HG02885 (cell line): ENCODE data around the gene CSRNP2.
"Not testable (repeated sequence)": the region's sequence is repeated elsewhere in the genome, so short reads cannot be mapped to it uniquely, and the experiment has no call there.

Experiments
- ATAC-seq: cut with Tn5 transposase; IDR thresholded peaks from one replicate; pipeline ENCODE4 v1.9.1; 2021; ENCODE audit warnings: mild to moderate bottlenecking; ENCODE audit not compliant: unreplicated experiment, poor library complexity

The CSRNP2 gene

DNA sequence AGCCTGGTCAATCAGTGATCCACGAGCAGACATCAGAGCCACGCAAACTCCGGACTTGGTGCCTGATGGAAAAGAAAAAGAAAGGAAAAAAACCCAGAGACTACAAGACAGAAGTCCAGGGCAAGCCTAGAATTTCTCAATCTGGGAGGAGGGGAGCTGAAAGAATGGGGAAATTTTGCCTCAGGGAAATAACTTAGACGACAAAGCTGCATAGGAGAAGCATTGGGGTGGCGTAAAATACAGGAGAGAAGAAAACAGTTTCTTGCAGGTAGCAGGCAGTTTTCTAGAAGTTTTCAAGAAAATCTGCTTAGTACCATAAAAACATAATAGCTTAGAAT lies 54.6 kb downstream of the CSRNP2 start:
- no peak for ATAC-seq

- no peak for ATAC-seq
Observed at GRCh38 chr12:51028126-51028812, 55.1 kb downstream of the CSRNP2 start.

DNA sequence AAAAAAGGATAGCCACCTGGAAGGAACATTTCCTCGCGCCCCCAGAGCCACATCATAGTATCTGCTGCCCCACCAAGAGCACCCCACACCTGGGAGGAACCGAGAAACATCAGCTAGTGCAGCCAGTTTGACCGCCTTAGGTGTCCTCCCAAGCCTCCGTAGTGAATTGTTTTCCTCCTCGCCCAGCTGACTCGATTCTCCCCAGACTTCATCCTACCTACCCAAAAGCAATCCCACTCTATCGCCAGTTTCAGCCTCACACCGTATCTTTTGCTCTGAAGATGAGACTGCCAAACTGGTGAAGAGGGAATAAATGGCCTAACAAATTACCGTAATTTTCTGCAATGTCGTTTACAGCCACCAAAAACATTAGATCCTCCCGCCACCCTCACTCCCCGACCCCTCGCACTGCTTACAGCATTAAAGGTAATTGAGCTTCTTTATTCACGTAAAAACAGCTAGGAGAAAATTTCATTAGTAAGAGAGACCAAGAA lies 56.0 kb downstream of the CSRNP2 start:
- no peak for ATAC-seq

DNA sequence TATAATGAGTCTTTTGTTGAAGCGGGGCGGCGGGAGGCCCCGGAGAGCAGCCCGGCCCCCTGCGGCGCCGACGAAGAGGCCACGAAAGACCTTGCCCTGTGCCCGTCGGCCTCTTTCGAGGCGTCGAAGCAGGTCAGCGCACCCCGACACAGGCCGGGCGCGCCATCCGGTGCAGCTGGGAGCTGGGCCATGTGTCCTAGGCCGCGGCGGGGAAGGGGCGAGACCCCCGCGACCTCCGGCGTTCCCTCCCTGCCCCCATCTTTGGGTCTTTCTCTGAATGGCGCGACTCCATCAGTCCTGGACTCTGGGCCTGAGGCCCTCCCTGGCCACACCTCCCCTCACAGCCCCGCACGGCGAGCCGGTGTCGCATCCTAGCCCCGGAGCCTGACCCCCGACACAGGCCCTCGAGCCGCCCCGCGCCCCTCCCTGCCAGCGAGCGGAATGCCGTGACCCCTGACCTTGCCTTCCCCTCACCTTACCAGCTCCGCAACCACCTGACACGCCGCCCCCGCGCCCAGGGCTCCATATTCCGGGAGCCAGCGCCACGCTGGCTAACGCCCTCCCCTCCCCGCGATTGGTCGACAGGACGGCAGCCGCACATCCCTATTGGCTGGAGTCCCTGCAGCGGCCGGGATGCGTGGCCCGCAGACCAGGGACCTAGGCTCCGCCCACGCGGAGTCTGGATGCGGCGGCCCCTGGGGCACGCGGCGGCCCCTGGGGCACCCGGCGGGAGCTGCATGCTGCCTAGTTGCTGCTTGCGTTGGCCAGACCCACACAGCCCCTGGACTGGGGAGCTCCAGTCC lies 57.4 kb downstream of the CSRNP2 start, which contains the start of gene SLC11A2:
Gene SLC11A2 (minus strand): TSS at position 549 of the 803 bp plus-strand sequence. CDS start 15,656 bp downstream, outside the sequence.
- peak; percentile 90 for ATAC-seq

DNA sequence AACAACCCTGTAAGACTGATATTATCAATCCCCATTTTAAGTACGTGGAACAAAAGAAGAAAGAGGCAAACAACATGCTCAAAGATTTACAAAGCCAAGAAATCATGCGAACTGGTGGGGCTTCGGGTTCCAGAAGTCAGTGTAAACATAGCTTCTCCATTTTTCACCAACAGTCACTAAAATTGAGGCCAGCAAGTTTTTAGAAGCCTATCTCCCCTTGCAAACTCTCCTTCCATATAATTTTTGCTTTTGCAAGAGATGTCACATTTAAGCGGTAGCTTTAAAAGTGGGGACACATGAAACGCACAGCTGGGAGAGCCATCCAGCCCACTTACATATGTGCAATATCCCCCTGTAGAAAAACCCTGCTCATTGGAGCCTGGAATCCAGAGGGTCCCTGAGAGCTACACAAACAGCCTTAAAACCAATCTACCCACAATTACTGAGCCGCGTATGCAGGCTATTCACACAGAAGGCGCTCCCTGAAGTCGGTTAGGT lies 58.0 kb downstream of the CSRNP2 start:
- ATAC-seq, result no peak

DNA sequence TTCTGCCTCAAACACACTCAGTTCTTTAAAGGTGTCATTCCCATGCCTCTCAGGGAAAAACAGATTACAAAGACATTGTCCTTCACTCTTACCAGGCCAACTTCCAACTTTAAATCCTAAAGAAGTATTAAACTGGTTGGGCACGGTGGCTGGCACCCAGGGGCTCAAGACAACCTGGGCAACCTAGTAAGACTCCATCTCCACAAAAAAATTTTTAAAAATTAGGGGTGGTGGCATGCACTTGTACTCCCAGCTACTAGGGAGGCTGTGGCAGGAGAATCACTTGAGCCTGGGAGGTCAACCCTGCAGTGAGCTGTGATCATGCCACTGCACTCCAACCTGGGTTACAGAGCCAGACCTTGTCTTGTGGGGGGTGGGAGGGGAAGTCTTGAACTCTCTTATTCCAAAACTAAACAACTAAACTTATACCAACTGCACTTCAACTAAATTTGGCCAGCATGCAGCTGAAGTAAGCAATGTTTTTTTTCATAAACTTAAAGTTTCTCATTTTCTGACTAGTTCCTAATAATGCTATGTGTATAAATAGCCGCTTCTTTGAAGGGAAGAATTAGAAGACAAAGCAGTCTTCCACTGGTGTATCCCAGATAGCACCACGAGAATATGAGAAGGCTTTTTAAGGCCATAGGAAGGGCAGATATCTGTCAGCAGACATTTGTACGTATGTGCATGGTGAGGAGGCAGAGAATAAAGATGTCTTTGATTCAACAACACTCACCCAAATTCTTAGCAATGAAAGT lies 59.6 kb downstream of the CSRNP2 start:
- ATAC-seq, result no peak

GRCh38 chr12:51021694-51022093 lies 61.7 kb downstream of the CSRNP2 start:
- ATAC-seq, result no peak

GRCh38 chr12:51020448-51021182 lies 62.8 kb downstream of the CSRNP2 start:
- no peak for ATAC-seq

GRCh38 chr12:51019927-51020326 lies 63.5 kb downstream of the CSRNP2 start:
- no peak for ATAC-seq

GRCh38 chr12:51018956-51019355 lies 64.4 kb downstream of the CSRNP2 start:
- no peak for ATAC-seq

DNA sequence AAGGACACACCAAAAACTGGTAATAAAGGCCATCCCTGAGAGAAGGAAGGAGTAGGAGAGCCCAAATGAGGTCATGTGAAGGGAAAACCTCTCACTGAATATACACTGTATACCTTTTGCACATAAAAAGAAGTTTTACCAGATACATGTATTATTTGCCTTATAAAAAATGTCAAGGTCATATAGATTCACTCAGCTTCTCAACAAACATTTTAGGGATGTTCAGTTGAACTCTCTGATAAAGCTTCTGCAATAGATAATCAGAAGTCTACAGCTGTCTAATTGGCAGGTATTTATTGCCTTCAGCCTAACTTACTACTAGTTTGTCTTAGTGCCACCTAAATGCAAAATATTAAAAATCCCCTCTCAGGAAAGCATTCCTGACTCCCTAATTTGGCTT lies 65.9 kb downstream of the CSRNP2 start:
- no peak for ATAC-seq

DNA sequence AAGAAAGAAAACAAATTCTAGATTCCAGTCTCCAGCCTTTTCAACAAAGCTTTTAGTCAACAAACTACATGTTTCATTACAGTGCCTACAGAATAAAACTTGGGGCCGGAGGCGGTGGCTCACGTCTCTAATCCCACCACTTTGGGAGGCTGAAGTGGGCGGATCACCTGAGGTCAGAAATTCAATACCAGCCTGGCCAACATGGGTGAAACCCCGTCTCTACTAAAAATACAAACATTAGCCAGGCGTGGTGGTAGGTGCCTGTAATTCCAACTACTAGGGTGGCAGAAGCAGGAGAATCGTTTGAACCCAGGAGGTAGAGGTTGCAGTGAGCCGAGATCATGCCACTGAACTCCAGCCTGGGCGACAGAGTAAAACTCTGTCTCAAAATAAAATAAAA lies 68.9 kb downstream of the CSRNP2 start:
- not testable (repeated sequence) for ATAC-seq

GRCh38 chr12:51013441-51013840 lies 70.0 kb downstream of the CSRNP2 start:
- no peak for ATAC-seq

- ATAC-seq, result no peak
Observed at GRCh38 chr12:51012570-51013236, 70.7 kb downstream of the CSRNP2 start.

DNA sequence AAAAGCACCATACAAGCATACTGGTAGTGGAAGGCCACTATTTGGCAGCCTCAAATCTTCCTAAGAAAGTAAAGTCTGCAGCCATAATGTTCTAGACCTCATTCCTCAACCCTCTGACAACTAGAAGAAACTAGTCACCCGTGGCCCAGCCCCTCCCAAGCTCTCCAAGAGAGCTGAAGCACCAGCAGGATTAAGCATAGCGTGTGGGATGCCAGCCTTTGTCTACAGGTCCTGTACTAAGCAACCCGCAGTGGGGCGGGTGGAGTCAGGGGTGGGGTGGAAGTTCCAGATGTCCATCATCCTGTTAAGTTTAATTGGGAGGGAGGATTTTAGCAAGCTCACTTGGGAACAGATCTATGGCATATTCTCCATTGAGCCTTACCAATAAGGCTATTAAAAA lies 71.4 kb downstream of the CSRNP2 start:
- no peak for ATAC-seq
